22Rv1 (cell line): ENCODE data around the gene WDR53.

Experiments
- CTCF ChIP-seq: fragments of 450-650 bp; IDR thresholded peaks from 2 replicates; pipeline ENCODE4 v1.5.1; 2017; ENCODE audit warnings: mild to moderate bottlenecking
- ZFX ChIP-seq: fragments of 450-650 bp; IDR thresholded peaks from 2 replicates; pipeline ENCODE4 v1.6.1; 2017; ENCODE audit warnings: antibody characterized with exemption, borderline replicate concordance

- no peak for TF ChIP-seq CTCF
- TF ChIP-seq ZFX = no peak
Measured at GRCh38 chr3:196513697-196514349, 54.5 kb downstream of the WDR53 start.
